HG03196 (cell line): Measurements from ENCODE around the gene KIF26A.

Experiments
- ATAC-seq: cut with Tn5 transposase; IDR thresholded peaks from one replicate; pipeline ENCODE4 v1.9.1; 2021; ENCODE audit not compliant: unreplicated experiment

KIF26A gene

GRCh38 chr14:104175811-104176210 lies 37.4 kb downstream of the KIF26A start:
- ATAC-seq, result no peak

GRCh38 chr14:104176611-104177010 lies 38.2 kb downstream of the KIF26A start:
- no peak for ATAC-seq

- no peak for ATAC-seq
Measured at GRCh38 chr14:104177411-104177810, 39.0 kb downstream of the KIF26A start.

- no peak for ATAC-seq
Measured at GRCh38 chr14:104178279-104178678, 39.9 kb downstream of the KIF26A start.

- no peak for ATAC-seq
Measured at GRCh38 chr14:104179126-104179525, 40.7 kb downstream of the KIF26A start.

- no peak for ATAC-seq
Measured at GRCh38 chr14:104179564-104180129, 41.3 kb downstream of the KIF26A start.

- no peak for ATAC-seq
Measured at GRCh38 chr14:104180561-104181165, 42.3 kb downstream of the KIF26A start.

GRCh38 chr14:104181761-104182530 lies 43.6 kb downstream of the KIF26A start:
- no peak for ATAC-seq

- no peak for ATAC-seq
Measured at GRCh38 chr14:104182857-104183425, 44.6 kb downstream of the KIF26A start.

- ATAC-seq, result no peak
Measured at GRCh38 chr14:104183796-104184195, 45.4 kb downstream of the KIF26A start.

GRCh38 chr14:104184506-104184905 lies 46.1 kb downstream of the KIF26A start:
- ATAC-seq, result no peak

- ATAC-seq, result no peak
Measured at GRCh38 chr14:104184911-104185499, 46.6 kb downstream of the KIF26A start.

- ATAC-seq, result no peak
Measured at GRCh38 chr14:104185916-104186495, 47.6 kb downstream of the KIF26A start.

GRCh38 chr14:104186575-104186974 lies 48.2 kb downstream of the KIF26A start:
- ATAC-seq, result no peak

- ATAC-seq, result no peak
Measured at GRCh38 chr14:104187121-104187889, 48.9 kb downstream of the KIF26A start.

GRCh38 chr14:104187931-104188726 lies 49.7 kb downstream of the KIF26A start:
- ATAC-seq, result no peak

GRCh38 chr14:104188727-104189400 lies 50.5 kb downstream of the KIF26A start:
- ATAC-seq, result no peak

- ATAC-seq, result no peak
Measured at GRCh38 chr14:104189629-104190335, 51.4 kb downstream of the KIF26A start.
